Esophagus squamous epithelium (tissue), 4 donors: ENCODE measurements around the gene PDZD4.

Experiments used
- POLR2A ChIP-seq, 4 donors: fragments of 450-650 bp; IDR thresholded peaks; one replicate each; pipeline ENCODE4 v1.6.1; 2017; ENCODE audit warnings: antibody characterized with exemption in 4 of 4, mild to moderate bottlenecking in 4 of 4, moderate library complexity in 3 of 4
- TF ChIP-seq, protein P1 (sequence below), 6 experiments: fragments of 450-650 bp in 4 of 6; fragments of 200-600 bp in 2 of 6; sonication (generic) in 2 of 6; IDR thresholded peaks; one replicate each; pipeline ENCODE4 v1.5.1; 2016 to 2019; ENCODE audit warnings: antibody characterized with exemption in 6 of 6, mild to moderate bottlenecking in 4 of 6, moderate library complexity in 4 of 6

DNA sequence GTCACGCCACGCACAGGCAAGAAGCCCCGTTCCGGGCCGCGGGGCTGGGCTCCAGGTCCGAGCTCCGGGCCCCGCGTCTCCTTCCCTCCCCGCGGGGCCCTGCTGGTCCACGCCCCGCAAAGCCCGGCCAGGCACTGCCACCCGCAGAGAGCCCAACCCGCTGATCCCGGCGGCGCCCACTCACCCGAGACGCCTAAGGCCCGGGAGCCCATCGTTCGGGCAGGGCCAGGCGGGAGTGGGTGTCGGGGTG lies 870 bp downstream of the PDZD4 start:
- TF ChIP-seq POLR2A (IDR thresholded peaks at IDR 0.05), result no peak
- TF ChIP-seq, protein P1, sequence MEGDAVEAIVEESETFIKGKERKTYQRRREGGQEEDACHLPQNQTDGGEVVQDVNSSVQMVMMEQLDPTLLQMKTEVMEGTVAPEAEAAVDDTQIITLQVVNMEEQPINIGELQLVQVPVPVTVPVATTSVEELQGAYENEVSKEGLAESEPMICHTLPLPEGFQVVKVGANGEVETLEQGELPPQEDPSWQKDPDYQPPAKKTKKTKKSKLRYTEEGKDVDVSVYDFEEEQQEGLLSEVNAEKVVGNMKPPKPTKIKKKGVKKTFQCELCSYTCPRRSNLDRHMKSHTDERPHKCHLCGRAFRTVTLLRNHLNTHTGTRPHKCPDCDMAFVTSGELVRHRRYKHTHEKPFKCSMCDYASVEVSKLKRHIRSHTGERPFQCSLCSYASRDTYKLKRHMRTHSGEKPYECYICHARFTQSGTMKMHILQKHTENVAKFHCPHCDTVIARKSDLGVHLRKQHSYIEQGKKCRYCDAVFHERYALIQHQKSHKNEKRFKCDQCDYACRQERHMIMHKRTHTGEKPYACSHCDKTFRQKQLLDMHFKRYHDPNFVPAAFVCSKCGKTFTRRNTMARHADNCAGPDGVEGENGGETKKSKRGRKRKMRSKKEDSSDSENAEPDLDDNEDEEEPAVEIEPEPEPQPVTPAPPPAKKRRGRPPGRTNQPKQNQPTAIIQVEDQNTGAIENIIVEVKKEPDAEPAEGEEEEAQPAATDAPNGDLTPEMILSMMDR (IDR thresholded peaks at IDR 0.05), result no peak
